ENCODE data around the gene IL15RA.
"Not testable (repeated sequence)": the region's sequence is repeated elsewhere in the genome, so short reads cannot be mapped to it uniquely, and the experiment has no call there.

DNA sequence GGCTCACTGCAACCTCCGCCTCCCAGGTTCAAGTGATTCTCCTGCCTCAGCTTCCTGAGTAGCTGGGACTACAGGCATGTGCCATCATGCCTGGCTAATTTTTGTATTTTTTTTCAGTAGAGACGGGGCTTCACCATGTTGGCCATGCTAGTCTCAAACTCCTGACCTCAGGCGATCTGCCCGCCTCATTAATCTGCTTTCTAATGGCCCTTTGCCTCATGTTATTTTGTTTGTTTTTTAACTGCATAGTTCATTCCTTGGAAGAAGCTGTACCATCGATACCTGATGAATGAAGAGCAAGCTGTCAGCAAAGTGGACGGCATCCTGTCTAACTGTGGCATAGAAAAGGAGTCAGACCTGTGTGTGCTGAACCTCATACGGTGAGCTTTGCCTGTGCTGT lies 68.7 kb downstream of the IL15RA start:
- not testable (repeated sequence) for TF ChIP-seq POLR2A (IDR thresholded peaks at IDR 0.05)
- TF ChIP-seq, protein P1, sequence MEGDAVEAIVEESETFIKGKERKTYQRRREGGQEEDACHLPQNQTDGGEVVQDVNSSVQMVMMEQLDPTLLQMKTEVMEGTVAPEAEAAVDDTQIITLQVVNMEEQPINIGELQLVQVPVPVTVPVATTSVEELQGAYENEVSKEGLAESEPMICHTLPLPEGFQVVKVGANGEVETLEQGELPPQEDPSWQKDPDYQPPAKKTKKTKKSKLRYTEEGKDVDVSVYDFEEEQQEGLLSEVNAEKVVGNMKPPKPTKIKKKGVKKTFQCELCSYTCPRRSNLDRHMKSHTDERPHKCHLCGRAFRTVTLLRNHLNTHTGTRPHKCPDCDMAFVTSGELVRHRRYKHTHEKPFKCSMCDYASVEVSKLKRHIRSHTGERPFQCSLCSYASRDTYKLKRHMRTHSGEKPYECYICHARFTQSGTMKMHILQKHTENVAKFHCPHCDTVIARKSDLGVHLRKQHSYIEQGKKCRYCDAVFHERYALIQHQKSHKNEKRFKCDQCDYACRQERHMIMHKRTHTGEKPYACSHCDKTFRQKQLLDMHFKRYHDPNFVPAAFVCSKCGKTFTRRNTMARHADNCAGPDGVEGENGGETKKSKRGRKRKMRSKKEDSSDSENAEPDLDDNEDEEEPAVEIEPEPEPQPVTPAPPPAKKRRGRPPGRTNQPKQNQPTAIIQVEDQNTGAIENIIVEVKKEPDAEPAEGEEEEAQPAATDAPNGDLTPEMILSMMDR (IDR thresholded peaks at IDR 0.05), result not testable (repeated sequence)
